GM18520 (cell line): ENCODE data around the gene TRUB2.

Experiments used
- ATAC-seq: cut with Tn5 transposase; IDR thresholded peaks from one replicate; pipeline ENCODE4 v1.9.1; 2021; ENCODE audit not compliant: unreplicated experiment

TRUB2 gene

GRCh38 chr9:128274245-128274644 is 48.0 kb downstream of the TRUB2 start:
- ATAC-seq: no peak

DNA sequence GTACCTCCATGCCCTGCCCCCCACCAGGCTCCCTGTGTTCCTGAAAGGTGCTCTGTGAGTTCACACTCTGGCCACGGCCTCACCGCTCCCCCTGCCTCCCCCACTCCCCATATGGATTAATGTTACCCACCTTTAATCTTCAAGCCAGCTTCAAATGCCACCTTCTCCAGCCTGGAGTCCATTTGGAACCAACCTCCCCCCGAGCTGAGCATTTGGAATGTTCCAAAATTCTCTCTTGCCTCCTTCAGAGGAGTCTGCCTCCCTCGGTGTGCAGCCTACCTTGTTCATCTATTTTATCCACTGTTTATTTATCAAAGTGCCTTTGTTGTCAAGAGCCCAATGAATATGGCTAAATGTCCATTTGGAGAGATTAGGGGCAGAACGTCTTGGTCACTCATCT is 50.7 kb downstream of the TRUB2 start:
- ATAC-seq: no peak

DNA sequence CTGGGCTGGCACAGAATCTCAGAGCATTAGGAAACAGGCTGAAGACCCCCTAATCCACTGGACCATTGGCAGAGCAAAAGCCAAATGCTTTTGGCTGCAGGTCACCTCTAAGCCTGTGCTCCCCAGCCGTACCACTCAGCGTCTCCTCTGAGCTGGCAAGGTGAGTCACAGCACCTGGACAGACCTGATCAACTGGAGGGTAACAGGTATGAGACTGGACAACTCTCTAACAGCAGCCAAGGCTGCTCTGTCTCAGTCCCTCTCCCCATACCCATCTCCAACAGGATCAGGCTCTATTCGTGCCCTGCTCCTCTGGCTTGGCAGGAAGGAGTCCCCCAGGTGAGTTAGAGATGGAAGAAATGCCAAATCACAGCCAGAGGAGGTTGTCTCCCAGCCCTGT is 51.1 kb downstream of the TRUB2 start:
- ATAC-seq: no peak

DNA sequence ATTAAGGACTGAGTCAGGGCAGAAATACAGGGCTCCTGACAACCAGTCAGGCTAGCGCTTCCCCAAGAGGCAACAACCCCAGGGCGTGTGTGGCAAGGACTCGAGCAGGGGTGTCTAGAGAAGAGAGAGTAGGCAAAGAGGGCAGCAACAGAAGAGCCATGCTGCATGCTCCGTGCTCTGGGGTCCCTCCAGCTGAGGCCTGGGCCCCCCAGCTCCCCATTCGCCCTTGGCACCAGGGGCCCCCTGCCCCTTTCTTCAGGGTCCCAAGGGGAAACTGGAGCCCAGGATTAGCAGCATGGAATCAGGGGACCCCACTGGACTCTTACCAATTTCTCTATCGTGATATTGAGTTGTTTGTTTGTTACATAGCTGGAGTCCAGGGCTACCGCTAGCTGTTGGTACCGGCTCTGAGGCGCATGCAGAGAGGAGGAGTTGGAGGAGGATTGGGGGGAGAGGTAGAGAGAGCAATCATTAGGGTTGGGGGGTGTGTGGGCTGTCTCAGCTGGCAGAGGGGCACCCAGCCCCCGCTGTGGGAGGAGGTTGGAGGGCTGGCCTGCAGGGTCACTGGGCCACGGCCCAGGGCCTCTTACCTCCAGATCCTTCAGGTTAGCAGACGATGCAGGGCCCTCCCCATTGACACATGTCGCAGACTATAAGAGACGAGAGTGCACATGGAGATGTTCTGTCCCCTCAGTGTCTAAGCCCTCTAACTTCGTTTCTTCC is 55.2 kb downstream of the TRUB2 start:
- ATAC-seq: no peak

GRCh38 chr9:128265348-128265847 is 56.8 kb downstream of the TRUB2 start:
- no peak for ATAC-seq

GRCh38 chr9:128262687-128263086 is 59.6 kb downstream of the TRUB2 start:
- ATAC-seq: no peak

GRCh38 chr9:128260340-128260739 is 61.9 kb downstream of the TRUB2 start:
- no peak for ATAC-seq

GRCh38 chr9:128259156-128259555 is 63.1 kb downstream of the TRUB2 start:
- no peak for ATAC-seq

- ATAC-seq: no peak
Observed at GRCh38 chr9:128258326-128258725, 63.9 kb downstream of the TRUB2 start.

DNA sequence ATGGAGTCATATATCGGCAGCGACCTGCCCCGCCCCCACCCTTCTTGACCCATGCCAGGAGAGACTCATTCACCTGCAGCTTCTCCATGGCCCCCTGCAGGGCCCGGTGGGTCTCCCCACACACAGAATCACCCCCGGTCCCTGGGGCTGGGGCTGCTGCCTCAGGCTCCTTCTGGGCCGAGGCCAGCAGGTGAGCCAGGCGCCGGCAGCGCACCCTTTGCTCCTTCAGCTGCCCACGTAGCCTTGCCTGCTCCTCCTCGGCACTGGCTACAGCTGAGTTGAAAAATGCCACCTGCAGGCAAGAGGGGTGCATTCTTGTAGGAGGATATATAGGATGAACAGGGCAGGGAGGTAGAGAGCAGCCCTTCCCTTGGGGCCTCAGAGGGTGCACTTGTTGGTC is 64.3 kb downstream of the TRUB2 start:
- ATAC-seq: no peak

DNA sequence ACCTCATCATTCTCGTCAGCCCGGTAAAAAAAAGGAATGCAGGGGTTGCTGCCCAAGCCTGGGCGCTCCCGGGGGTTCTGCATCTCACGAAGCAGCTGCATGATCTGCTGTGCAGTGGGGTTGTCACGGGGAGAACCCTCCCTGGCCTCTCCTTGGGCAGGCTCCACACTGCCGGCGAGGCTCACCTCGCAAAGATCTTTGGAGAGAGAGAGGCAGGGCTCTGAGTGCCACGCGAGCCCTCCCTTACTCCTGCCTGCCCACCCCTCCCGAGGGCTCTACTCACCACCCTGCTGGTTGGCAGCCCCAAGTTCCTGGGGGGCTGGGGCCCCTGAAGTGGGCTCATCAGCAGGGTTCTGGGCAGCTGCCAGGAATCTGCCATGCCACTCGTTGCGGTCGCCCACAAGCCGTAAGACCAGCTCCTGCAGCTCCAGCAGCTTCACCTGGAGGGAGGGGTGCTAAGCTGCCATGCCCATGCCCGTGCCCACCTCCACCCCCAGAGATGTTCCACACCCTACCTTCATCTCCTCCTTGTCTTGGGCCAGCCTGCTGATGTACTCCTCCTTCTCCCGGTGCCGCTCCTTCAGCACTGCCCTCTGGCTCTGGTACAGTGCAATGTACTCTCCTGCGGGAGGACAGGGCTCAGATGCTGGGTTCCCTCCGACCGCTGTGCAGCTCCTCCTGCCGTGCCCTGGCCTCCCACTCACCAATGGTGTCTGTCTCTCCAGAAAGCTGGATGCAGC is 65.0 kb downstream of the TRUB2 start:
- no peak for ATAC-seq
